GM12864 (cell line): ENCODE measurements around the gene PLEKHB2.
"Not testable (repeated sequence)": the region's sequence is repeated elsewhere in the genome, so short reads cannot be mapped to it uniquely, and the experiment has no call there.

Experiments
- DNase-seq: peaks from one replicate; pipeline ENCODE4 v3.0.0-alpha.2; 2011; ENCODE audit warnings: low read depth
- H3K4me3 ChIP-seq: 2 replicates; pipeline ENCODE4 v1.5.1; 2011; ENCODE audit warnings: mild to moderate bottlenecking, low read depth, low read length, control low read depth
- CTCF ChIP-seq: IDR thresholded peaks from 2 replicates; pipeline ENCODE4 v1.5.1; 2011; ENCODE audit warnings: low read depth, mild to moderate bottlenecking, moderate library complexity, low read length, control low read depth, inconsistent platforms; ENCODE audit errors: missing control alignments

The PLEKHB2 gene

GRCh38 chr2:131064589-131065512 is 40.3 kb upstream of the PLEKHB2 start:
- no peak for TF ChIP-seq CTCF
- H3K4me3 ChIP-seq, result no peak overlapping the region
- DNase-seq, result no peak

GRCh38 chr2:131067465-131068125 is 37.5 kb upstream of the PLEKHB2 start:
- no peak for DNase-seq
- TF ChIP-seq CTCF, result no peak
- H3K4me3 ChIP-seq, result no peak overlapping the region

- not testable (repeated sequence) for H3K4me3 ChIP-seq
Measured at GRCh38 chr2:131068172-131068571, 37.0 kb upstream of the PLEKHB2 start.

GRCh38 chr2:131075578-131075977 is 29.6 kb upstream of the PLEKHB2 start:
- H3K4me3 ChIP-seq, DNase-seq: not testable (repeated sequence)

More at GRCh38 chr2:131068172-131068571, 37.0 kb upstream of the PLEKHB2 start:
- not testable (repeated sequence) for DNase-seq

- no peak for TF ChIP-seq CTCF
- H3K4me3 ChIP-seq, result no peak overlapping the region
- DNase-seq, result no peak
Measured at GRCh38 chr2:131076707-131077106, 28.4 kb upstream of the PLEKHB2 start.

- no peak for TF ChIP-seq CTCF
- H3K4me3 ChIP-seq, result no peak overlapping the region
- DNase-seq, result no peak
Measured at GRCh38 chr2:131077182-131077846, 27.8 kb upstream of the PLEKHB2 start.

GRCh38 chr2:131077966-131078365 is 27.2 kb upstream of the PLEKHB2 start:
- no peak overlapping the region for H3K4me3 ChIP-seq
- no peak for DNase-seq
- TF ChIP-seq CTCF, result no peak

- DNase-seq, H3K4me3 ChIP-seq: not testable (repeated sequence)
Measured at GRCh38 chr2:131079931-131080330, 25.2 kb upstream of the PLEKHB2 start.
